GM12875 (cell line): ENCODE measurements around the gene NFKBIA.
"Not testable (repeated sequence)": the region's sequence is repeated elsewhere in the genome, so short reads cannot be mapped to it uniquely, and the experiment has no call there.

Source experiments
- H3K4me3 ChIP-seq: one replicate; pipeline ENCODE4 v1.5.1; 2011; ENCODE audit warnings: low read depth, low read length, control low read depth
- TF ChIP-seq, protein P1 (sequence below): IDR thresholded peaks from 2 replicates; pipeline ENCODE4 v1.5.1; 2011; ENCODE audit warnings: low read depth, mild to moderate bottlenecking, control low read depth, inconsistent platforms, low read length, moderate library complexity, borderline replicate concordance; ENCODE audit not compliant: insufficient read depth

The NFKBIA gene

GRCh38 chr14:35403114-35403602 is 1.4 kb downstream of the NFKBIA start:
- peak overlapping the region; percentile 51 for H3K4me3 ChIP-seq
- TF ChIP-seq, protein P1, sequence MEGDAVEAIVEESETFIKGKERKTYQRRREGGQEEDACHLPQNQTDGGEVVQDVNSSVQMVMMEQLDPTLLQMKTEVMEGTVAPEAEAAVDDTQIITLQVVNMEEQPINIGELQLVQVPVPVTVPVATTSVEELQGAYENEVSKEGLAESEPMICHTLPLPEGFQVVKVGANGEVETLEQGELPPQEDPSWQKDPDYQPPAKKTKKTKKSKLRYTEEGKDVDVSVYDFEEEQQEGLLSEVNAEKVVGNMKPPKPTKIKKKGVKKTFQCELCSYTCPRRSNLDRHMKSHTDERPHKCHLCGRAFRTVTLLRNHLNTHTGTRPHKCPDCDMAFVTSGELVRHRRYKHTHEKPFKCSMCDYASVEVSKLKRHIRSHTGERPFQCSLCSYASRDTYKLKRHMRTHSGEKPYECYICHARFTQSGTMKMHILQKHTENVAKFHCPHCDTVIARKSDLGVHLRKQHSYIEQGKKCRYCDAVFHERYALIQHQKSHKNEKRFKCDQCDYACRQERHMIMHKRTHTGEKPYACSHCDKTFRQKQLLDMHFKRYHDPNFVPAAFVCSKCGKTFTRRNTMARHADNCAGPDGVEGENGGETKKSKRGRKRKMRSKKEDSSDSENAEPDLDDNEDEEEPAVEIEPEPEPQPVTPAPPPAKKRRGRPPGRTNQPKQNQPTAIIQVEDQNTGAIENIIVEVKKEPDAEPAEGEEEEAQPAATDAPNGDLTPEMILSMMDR: no peak

- H3K4me3 ChIP-seq: peak overlapping the region; percentile 51
These were observed 2.0 kb downstream of the NFKBIA start for GRCh38 chr14:35402323-35403113.

DNA sequence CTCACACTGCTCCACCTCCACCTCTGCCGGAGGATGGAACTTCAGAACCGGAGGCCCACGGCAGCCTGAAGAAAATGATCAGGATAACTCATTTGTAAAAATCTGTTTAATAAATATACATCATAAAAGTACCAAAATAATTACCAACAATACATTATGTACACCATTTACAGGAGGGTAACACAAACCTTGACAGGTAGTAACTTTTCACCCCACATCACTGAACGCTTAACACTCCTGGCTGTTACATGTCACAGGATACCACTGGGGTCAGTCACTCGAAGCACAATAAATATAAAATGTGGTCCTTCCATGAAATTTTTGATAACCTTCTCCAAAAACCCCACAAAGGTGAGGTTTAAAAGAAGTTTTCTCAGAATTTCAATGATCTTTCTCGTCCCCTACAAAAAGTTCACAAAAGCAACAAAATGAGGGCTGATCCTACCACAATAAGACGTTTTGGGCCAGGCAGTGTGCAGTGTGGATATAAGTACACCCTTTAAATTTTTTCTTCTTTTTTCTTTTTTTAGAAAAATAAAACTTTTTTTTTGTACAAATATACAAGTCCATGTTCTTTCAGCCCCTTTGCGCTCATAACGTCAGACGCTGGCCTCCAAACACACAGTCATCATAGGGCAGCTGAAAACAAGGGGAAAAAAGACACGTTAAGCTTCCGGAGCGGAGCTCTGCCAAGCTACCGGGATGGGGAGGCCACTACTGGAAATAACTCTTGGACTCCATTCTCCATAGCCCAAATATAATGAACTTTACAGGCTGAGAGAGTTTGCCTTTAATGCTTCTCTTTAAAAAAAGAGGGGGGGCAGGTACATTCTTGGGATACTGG is 2.9 kb downstream of the NFKBIA start:
- peak overlapping the region; percentile 51 for H3K4me3 ChIP-seq
- TF ChIP-seq, protein P1: no peak

More at GRCh38 chr14:35402323-35403113, 2.0 kb downstream of the NFKBIA start:
- TF ChIP-seq, protein P1: no peak

GRCh38 chr14:35400648-35401421 is 3.7 kb downstream of the NFKBIA start:
- TF ChIP-seq, protein P1: no peak
- peak overlapping the region; percentile 13 for H3K4me3 ChIP-seq

DNA sequence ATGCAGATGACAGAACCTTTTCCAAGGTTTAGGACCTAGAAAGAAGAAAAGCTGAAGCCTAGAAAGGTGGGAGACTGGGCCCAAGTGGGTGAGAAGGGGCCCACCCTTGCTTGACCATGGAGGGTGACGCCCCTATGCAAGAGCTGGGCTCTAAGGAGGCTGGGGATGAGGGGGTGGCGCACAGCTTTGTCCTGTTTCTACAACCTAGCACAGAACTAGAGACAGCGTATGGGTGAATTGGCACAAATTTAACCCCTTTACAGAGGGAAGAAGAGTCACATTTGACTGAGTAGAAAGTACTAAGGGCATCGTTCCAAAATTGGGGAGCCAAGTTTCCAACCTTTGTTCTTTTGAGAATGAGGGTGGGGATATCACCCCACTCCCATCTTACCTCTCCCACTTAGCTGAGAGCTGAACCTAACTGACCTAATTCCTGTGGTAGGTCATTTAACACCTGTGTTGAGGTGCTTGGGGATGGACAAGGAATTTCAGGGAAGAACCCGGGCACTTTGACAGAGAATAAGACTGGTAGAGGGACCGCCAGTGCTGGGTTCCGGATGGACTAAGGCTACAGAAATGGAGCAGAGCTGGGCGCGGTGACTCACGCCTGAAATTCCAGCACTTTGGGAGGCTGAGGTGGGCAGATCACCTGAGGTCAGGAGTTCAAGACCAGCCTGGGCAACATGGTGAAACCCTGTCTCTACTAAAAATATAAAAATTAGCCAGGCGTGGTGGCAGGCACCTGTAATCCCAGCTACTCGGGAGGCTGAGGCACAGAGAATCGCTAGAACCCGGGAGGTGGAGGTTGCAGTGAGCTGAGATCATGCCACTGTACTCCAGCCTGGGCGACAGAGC is 5.2 kb downstream of the NFKBIA start:
- no peak overlapping the region for H3K4me3 ChIP-seq
- TF ChIP-seq, protein P1: no peak

GRCh38 chr14:35398071-35398584 is 6.4 kb downstream of the NFKBIA start:
- H3K4me3 ChIP-seq: no peak overlapping the region
- TF ChIP-seq, protein P1: no peak

- H3K4me3 ChIP-seq: not testable (repeated sequence)
These were observed 7.9 kb downstream of the NFKBIA start for GRCh38 chr14:35396610-35397009.
